Measurements from ENCODE around the gene ADGRV1.

ADGRV1 gene

DNA sequence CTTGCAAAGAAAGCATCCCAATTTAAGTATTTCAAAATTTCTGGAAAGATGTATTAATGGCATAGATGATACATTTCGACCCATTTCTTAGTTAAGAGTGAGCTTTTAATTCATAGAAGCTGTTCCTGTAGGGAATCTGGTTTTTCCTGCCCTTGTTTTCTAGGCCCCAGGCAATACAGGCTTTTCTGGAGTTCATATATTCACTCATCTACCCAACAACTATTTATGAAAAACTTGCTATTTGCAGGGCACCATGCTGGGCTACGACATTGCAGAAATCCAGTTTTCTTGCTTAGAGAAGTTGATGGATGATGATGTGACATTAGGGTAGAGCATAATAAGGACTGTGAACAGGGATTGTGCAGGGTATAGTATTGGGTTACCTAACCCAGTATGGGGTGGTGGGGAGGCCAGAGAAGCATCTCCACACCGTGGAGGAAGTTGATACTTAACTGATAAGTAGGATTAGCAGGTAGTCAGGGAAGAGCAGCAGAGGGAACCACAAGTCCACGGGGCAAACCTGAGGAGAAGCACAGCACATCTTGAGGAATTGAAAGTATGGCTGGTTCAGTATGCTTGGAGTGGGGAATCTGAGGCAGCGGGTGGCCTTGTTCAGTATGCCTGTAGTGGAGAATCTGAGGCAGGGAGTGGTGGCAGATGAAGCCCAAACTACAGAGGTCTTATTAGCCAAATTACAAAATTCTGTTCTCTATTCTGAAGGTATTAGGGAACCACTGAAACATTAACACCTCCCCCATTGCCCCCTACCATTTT lies 577.1 kb downstream of the ADGRV1 start:
- DNase-seq (ENCODE audit: low read depth in 2 of 2): no peak

DNA sequence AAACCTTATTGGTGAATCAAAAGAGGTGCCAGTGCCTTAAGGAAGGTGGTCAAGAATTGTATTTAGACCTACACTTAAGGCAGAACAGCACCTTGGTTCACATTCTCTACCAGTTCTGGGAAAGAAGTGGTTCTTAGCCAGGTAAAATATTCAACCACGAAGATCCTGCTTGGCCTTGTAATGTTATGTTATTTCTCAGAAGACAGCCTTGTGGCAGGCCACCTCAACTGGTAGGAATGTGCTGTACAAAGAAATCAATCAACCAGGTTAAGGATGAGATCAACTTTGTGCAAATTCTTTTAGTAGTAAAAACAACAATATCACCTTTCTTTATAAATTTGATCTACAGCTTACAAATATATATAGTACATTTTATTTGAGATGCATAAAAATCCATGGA lies 577.7 kb downstream of the ADGRV1 start:
- no peak for DNase-seq (ENCODE audit: low read depth in 2 of 2)

DNA sequence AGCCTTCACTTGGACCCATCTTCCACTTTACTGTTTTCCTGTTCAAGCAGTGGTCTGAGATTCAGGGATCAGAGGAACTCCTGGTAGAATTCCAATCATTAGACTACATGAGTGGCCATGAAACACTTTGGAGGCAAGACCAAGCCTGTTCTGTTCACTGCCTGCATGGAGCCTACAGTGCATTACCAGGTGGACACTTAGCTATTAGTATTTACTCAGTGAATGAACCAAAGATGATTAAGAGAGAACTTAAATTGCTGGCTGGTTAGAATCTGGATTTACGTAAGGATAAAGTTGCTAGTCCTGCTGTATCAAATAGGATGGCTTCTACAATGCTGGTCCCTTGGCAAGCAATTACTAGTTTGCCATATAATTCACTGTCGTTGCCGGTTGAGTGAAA lies 579.0 kb downstream of the ADGRV1 start:
- DNase-seq (ENCODE audit: low read depth in 2 of 2): no peak

DNA sequence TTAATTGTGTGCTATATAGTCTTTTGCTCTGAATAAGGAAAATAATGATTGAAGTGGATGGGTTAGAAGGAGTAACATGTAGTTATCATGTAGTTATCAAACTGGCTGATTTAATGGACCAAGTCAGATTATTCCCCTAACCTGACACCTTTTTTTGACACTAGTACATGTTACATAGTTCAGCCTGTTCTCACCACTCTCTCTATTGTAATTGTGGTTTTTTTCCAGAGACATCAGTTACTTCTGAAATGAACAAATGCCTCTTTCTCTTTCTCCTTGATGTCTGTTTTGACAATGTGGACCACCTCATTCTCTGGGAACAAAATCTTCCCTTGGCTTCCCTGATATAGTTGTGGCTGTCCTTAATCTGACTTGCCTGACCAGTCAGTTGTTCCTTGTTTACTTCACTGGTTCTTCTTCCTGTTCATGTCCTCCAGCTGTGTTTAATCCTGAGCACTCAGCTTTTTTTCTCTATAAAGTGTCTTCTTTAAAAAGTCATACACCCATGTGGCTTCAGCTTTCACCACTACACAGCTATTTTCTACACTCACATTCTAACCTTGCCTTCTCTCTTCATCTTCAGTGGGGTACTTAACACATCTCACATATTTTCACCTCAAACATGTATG lies 581.1 kb downstream of the ADGRV1 start:
- no peak for DNase-seq (ENCODE audit: low read depth in 2 of 2)

DNA sequence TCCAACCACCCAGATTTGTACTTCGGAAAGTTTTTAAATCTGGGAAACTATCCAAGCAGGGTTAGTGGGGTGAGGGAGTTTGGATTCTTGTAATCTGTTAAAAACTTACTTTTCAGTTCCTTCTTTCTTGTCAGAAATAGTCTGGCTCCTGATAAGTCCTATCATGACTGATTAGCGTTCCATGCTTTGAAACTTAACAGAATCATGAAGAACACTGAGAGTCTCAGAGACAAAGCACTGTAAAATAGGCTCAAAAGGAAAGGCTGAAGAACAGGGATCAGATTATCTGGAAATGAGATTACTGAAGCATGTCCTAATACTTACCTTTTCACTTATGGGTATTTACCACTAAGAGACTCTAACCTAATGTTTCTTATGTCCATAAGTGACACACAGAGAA lies 582.1 kb downstream of the ADGRV1 start:
- DNase-seq (ENCODE audit: low read depth in 2 of 2): no peak

DNA sequence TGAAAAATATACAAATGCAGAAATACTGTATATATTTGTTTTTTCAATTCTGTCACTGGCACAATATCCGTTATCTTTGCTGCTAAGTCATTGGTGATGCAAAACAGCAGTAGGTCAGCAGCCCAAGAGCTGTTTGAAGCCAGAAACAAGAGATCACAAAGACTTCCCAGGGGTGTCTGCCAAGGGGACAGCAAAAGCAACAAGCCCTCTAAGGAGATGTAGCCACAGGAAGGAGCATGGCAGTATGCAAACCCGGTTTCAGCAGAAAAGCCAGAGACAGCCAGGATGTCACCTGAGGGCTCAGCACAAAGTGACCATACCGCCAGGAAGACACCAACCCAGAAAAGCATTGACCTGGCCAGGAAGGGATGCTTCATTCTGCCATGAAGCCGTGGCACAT lies 583.0 kb downstream of the ADGRV1 start:
- DNase-seq (ENCODE audit: low read depth in 2 of 2): no peak

DNA sequence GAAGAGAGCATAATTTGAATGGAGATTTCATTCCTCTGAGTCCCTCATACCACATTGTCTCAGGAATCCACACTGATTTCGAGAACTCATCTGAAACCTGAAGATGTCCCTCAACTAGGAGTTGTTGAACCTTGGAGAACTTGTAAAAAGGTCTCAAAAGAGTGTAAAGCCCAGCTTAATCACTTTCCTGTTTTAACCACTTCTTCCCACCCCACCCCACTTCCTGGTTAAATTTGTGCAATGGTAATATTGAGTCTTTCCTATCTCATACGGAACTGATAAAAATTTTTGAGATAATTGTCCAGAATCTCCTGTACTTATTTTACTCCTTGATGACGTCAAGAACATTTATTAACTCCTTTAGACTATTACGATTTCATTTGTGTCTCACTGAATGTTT lies 583.8 kb downstream of the ADGRV1 start:
- no peak for DNase-seq (ENCODE audit: low read depth in 2 of 2)

DNA sequence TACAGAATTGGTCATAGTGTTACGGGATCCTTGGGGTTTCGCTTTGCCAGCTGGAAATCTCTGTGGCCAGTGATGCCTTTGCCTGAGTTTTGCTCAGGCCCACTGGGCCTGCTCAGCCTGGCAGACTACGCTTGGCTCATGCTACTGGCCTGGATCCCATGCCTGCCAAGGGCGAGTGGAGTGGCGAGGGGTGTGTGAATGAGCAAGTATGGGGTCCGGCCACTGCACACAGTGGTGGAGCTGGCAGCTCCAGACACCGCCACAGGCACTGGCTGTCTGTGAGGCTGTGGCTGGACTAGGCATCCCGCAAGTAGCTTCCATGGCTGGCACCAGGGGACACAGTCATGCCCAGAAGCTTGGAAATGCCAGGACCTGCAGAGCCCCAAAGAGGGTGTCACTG lies 584.2 kb downstream of the ADGRV1 start:
- DNase-seq (ENCODE audit: low read depth in 2 of 2): no peak

DNA sequence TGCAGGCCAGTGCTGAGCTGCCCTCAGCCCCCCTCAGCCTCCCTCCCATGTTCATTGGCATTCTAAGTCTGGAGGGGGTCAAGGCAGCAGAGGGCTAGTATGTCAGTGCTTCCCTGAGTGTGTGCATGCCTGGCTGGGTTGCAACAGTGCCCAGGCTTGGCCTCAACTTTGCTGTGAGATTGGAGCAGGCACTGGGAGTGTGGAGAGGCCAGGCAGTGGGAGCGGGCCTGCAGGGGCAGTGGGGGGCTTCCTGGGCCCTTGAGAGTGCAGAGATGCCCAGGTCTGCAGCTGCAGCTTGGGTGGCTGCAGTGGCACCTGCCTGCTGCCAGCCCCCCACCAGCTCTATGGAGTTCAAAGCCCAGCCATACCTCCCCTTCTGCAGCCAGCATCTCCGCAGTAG lies 585.2 kb downstream of the ADGRV1 start:
- DNase-seq (ENCODE audit: low read depth in 2 of 2): no peak

DNA sequence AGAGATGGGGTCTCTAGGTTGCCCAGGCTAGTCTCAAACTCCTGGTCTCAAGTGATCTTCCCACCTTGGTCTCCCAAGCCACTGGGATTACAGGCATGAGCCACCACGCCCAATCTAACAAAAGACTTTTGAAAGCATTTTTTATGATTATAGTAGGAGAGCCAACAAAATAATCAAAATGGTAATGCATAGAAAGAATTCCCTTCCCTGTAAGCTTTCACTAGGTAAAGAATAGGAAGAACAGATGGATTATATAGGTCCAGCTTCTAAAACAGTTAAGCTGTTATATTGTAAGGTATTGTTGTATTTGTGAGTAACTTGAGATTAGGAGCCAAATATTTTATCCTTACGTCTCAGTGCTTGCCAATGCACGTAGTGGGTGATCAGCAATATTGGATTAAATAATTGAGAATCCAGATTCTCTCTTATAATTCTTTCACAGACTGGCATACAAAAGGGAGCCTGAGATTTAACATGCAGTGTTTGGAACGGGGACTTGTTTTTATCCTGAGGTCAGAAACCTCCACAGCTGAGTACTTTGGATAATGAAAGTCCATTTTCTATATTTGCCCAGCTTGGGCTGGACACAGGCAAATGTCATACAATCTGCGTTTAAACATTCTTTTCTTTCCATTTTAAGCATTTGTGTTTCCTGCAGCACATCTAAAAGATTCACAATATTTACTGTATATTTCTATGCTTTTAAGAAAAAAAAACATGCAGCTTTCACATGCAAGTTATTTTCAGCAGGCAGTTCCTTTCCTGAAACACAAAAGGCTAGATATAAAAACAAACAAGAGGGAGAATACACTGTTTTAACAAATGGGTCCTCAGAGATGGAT lies 586.1 kb downstream of the ADGRV1 start:
- no peak for DNase-seq (ENCODE audit: low read depth in 2 of 2)

DNA sequence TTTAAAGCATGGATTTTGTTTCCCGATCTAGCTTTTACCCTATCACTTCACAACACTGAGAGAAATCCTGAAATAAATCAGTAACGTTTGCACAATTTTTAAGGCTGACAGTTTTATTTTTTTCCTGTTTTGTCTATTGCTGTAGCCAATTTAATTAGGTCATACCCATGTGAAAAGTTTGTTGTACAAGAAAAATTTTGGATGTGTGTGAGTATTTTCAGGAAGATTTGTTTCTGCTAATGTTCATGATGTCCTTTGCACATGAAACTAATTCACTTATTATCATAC lies 586.7 kb downstream of the ADGRV1 start:
- DNase-seq (ENCODE audit: low read depth in 2 of 2): no peak

DNA sequence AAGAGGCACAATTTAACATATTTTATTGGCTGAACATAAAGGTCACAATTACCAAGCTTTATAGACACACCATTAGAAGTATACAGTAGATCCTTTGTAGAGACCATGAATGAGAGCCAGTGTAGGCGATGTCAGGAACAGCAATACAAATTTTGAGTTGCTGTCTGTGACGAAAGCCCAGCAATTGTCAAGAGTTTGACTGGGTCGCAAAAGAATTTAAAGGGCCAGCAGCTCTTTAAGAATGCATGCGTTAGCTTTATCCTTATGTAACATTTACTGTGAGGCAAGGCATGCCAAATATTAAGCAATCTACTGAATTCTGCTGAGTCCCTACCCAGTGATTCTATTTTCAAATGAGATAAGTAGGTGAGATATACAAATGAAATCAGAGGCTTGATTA lies 587.6 kb downstream of the ADGRV1 start:
- no peak for DNase-seq (ENCODE audit: low read depth in 2 of 2)

DNA sequence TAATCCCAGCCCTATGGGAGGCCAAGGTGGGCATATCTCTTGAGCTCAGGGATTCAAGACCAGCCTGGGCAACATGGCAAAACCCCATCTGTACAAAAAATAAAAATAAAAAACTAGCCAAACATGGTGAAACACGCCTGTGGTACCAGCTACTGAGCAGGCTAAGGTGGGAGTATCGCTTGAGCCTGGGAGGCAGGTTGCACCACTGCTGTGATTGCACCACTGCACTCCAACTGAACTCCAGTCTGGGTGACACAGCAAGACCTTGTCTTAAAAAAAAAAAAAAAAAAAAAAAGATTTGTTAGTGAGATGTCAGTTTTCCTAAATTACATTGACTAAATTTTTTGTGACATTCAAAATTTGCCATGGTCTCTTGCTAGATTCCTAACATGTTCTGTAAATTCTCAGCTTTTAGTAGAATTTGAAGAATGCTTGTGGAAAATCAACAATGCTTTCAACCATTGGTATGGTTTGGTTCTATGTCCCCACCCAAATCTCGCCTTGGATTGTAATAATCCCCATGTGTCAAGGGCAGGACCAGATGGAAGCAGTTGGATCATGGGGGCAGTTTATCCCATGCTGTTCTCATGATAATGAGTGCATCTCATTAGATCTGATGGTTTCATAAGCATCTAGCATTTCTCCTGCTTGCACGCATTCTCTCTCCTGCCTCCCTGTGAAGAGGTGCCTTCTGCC lies 588.5 kb downstream of the ADGRV1 start:
- DNase-seq (ENCODE audit: low read depth in 2 of 2): no peak

DNA sequence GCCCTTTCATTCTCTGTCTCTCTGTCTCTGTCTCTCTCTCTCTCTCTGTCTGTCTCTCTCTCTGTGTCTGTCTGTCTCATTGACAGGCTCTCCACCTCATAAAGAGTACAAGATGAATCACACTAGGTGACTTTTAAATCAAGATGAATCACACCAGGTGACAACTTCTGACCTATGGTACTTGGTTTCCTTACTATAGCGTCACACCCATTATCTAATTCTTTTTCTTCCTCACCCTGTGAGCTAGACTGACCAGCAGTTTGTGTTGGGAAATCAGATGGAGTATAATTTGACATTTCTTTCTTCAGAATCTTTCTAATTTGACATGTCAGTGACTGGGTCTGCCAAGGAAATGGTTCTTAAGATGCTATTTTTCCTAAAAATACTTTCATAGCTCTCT lies 591.6 kb downstream of the ADGRV1 start:
- no peak for DNase-seq (ENCODE audit: low read depth in 2 of 2)

DNA sequence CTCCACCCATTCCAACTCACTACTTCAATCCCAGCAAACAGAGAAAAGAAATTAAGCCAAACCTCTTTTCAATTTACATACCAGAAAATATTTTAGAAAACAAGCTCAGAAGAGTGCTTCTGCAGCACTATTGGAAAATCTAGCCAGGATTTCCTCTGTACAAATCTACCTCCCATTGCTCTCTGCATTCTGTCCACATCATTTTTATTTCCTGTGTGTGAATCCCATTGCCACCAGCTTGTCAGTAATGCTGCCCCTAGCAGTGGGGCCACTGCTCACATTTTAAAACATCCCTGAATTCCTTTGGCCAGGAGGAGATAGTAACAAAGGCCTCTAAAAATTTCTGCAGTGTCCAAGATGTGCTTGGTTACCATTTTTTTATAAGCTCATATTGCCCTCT lies 592.0 kb downstream of the ADGRV1 start:
- no peak for DNase-seq (ENCODE audit: low read depth in 2 of 2)

DNA sequence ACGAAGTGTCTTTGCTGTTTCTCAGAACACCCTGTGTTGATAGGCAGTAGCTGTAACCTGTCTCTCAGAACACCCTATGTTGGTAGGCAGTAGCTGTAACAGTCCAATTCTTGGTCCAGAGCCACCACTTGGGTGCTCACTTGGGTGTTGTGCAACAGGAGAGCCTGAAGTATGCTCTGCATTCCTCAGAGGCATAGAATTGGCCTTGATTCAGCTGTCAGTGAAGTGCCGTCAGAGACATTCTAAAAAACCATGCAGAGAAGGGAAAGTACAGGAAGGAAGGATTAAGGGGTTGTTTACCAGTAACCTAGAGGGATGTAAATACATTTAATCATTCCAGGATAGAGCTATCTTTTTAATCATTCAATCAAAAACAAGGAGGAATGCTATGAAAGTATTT lies 593.4 kb downstream of the ADGRV1 start:
- no peak for DNase-seq (ENCODE audit: low read depth in 2 of 2)

DNA sequence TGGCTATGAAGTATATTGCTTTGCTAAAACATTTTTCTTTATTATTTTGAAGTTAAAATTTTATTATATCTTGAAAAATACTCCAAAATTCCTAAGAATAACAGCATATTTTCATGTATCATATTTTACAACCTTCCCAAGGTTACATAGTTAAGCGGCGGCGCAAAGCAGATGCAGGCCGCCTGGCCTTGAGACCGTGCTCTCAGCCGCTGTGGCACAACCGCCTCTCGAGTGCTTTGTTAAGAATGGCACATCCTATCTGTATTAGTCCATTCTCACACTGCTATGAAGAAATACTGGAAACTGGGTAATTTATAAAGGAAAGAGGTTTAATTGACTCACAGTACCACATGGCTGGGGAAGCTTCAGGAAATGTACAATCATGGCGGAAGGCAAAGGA lies 595.7 kb downstream of the ADGRV1 start:
- no peak for DNase-seq (ENCODE audit: low read depth in 2 of 2)

DNA sequence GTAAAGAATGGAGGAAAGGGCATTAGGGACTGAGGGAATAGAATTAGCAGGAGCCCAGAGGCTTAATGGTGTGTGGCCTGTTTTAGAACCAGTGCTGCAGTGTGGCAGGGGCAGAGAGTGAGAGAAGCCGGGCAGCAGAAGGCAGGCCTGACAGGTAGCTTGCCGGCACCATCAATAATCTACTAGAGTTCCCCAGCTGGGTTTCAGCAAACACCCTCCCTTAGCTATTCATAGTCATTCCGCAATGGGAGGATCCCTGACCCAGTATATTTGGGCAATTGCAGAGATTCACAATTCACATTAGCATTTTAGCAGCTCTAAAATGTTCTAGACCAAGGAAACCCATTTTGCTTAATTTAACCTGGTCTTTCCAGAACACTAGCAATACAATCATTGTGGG lies 596.7 kb downstream of the ADGRV1 start:
- DNase-seq (ENCODE audit: low read depth in 2 of 2): no peak

DNA sequence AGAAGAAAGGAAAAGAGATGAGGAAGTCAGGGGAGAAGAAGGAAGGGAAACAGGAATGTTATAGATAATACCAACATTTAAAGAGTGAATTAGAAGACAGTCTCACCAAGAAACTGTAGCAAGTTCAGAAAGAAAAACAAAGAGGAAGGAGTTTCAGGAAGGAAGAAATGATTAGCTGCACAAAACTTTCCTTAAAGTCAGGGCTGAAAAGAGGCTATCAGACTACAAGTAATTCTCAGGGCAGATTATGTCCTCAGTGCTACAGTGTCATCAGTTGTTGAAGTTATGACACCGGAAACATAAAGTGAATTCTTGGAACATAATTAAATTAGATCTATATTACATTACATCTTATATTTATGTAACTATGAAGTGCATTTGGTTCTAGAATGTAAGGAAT lies 597.6 kb downstream of the ADGRV1 start:
- DNase-seq (ENCODE audit: low read depth in 2 of 2): no peak

DNA sequence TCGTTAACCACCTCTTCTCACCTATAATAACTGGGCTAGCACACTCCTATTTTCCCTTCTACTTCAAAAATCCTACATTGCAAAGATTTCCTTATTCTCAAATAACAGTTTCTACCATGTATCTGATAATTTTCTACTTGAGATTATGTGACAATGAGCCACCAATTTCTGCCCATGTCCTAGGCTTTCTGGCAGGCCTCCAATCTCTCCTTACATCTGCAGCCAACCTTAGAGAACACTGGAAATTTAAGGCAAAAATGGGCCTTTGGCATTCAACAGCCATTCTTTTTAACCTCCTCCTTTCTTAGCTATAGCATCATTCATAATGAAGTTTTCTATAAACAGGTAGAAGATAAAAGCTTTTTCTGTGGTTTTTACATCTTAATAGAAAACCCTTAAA lies 599.4 kb downstream of the ADGRV1 start:
- no peak for DNase-seq (ENCODE audit: low read depth in 2 of 2)

DNA sequence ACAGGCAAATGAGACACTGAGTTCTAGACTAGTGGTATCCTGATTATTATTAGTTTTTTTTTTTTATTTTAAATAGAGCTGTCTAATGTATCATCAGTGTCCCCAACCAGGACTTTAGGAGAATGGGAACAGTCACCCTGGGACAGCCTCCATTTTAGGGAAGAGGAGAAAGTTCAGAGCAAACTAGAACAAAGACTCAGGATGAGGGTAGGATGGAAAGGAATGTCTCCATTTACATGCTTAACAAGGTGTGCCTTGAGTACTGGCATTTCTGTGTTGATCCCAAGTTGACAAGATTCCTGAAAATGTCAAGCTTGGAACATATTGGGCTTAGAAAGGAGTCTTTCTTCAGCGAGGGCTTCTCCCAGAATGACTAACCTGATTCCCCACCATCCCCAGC lies 601.0 kb downstream of the ADGRV1 start:
- DNase-seq (ENCODE audit: low read depth in 2 of 2): no peak

DNA sequence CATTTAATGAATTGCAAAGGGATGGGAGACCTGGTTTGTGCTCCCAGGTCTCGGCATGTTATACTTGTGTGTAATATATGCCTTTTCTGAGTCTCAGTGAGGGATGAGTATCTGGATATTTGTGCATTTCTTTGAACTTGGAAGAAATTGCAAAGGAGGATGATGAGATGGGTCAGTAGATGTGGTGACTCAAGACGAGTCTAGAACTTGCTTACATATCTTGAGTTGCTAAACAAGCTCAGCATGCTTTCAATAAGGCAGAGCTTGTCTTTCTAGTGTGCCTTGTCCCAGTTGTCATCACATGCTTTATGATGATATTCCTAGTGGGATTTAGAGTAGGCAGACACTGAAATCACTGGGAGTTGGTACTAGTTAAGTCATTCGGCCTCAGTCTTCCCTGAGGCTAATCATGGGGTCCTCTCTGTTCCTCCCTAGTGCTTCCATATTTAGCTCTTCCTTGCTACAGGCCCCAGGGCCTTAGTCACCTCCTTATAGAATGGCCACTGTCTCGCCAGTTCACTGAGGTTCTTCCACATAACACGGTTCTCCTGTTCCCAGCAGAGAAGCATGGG lies 602.2 kb downstream of the ADGRV1 start:
- no peak for DNase-seq (ENCODE audit: low read depth in 2 of 2)
